Measurements from ENCODE around the gene PKLR.
"Not testable (repeated sequence)": the region's sequence is repeated elsewhere in the genome, so short reads cannot be mapped to it uniquely, and the experiment has no call there.

Gene PKLR

DNA sequence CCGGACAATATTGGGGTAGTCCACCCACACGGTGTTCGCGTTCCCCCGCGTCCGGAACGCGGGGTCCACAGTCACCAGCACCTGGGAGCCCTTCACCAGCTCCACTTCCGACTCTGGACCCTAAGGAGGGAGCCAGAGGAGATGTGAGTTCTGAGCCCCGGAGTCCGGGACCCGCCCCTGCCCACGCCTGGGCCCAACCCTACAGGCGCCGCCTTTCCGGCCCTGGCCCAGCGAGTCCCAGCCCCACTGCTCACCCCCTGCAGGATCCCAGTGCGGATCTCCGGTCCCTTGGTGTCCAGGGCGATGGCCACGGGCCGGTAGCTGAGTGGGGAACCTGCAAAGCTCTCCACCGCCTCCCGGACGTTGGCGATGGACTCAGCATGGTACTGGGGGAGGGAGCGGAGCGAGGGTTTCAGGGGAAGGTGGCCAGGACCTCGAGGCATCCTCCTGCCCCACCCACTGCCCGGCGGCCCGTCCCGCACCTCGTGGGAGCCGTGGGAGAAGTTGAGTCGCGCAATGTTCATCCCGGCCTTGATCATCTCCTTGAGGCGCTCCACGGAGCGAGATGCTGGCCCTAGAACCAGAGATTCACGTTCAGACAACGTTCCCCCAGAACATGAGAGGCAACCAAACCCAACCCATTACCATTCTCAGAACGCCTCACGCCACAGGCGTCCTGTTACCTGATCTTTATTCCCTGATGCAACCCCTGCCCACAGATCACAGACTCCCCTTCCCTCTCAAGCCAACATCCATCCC, 5.9 kb downstream of the PKLR start:
- TF ChIP-seq POLR2A (IDR thresholded peaks at IDR 0.05; ENCODE audit: low read depth, low read length) (no peak), TAF1 (IDR thresholded peaks at IDR 0.05; ENCODE audit: borderline replicate concordance, low read depth, low read length) (no peak), POLR2AphosphoS5 (IDR thresholded peaks at IDR 0.05; ENCODE audit: low read depth, low read length) (no peak)
- DNase-seq (ENCODE audit: insufficient read length) (no peak), FAIRE-seq (no peak)

DNA sequence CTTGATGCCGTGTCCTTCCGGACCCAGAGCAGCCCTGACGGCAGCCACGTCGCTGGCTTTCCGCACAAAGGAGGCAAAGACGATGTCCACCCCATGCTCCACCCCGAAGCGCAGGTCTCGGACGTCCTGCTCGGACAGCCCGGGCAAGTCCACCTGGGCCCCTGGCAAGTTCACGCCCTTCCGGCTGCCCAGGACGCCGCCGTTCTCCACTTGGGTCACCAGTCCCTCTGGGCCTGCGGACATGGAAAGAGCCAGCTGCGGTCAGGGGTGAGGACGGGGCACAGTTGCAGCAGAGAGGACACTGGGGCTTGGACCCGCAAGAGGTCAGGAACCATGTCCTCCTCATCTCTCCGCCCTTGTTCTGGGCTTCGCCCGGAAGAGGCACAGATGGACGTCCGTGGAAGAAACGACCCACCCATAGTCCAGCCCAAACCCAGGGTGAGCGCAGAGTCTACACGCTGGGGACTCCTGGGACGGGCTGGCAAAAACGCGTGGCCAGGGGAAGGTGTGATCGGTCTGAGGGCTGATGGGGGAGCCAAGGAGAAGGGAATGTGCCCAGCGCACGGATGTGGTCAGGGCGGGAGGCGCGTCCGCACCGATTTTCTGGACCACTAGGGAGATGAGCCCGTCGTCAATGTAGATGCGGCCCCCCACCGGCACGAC, 6.6 kb downstream of the PKLR start:
- TF ChIP-seq POLR2A (IDR thresholded peaks at IDR 0.05; ENCODE audit: low read depth, low read length), result no peak
- TF ChIP-seq POLR2AphosphoS5 (IDR thresholded peaks at IDR 0.05; ENCODE audit: low read depth, low read length), result no peak
- TF ChIP-seq TAF1 (IDR thresholded peaks at IDR 0.05; ENCODE audit: borderline replicate concordance, low read depth, low read length), result no peak
- FAIRE-seq, result no peak
- DNase-seq (ENCODE audit: insufficient read length), result no peak

DNA sequence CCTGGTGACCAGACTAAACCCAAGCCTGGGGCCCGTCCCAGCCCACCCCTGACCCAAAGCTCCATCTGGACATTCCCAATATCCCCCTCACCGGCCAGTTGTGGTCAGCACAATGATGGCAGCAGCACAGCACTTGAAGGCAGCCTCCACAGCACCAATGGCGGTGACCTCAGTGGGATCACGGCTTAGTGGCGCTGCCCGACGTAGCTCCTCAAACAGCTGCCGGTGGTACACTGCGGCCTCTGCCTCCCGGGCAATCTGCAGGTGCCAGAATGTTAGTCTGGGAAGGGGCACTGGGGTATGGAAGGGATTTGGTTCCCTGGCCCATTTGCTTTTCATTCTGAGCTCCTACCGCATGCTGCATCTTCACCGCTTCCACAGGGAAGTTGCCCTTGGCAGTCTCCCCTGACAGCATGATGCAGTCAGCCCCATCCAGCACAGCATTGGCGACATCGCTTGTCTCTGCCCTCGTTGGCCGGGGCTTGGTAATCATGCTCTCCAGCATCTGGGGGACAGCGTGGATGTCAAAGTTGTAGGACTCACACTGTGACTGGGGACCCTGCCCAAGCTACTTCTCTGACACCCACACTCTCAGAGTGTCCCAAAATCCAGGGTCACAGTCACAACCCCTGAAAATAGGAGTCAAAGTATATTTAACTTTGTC, 8.0 kb downstream of the PKLR start:
- FAIRE-seq (no peak), DNase-seq (ENCODE audit: insufficient read length) (no peak)
- no peak for TF ChIP-seq POLR2AphosphoS5 (IDR thresholded peaks at IDR 0.05; ENCODE audit: low read depth, low read length)
- TF ChIP-seq TAF1 (IDR thresholded peaks at IDR 0.05; ENCODE audit: borderline replicate concordance, low read depth, low read length), result no peak
- TF ChIP-seq POLR2A (IDR thresholded peaks at IDR 0.05; ENCODE audit: low read depth, low read length), result no peak

DNA sequence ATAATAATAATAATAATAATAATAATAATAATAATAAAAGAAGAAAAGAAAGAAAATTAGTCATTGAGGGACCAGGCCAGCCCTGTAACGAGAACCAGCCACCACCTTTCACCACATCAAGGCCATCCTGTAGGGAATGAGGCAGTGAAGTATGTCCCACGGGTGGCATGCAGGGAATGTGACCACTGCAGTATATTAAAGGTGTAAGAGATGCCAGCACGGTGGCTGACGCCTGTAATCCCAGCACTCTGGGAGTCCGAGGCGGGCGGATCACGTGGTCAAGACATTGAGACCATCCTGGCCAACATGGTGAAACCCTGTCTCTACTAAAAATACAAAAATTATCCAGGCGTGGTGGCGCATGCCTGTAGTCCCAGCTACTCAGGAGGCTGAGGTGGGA, 10.2 kb downstream of the PKLR start:
- not testable (repeated sequence) for DNase-seq (ENCODE audit: insufficient read length); FAIRE-seq

DNA sequence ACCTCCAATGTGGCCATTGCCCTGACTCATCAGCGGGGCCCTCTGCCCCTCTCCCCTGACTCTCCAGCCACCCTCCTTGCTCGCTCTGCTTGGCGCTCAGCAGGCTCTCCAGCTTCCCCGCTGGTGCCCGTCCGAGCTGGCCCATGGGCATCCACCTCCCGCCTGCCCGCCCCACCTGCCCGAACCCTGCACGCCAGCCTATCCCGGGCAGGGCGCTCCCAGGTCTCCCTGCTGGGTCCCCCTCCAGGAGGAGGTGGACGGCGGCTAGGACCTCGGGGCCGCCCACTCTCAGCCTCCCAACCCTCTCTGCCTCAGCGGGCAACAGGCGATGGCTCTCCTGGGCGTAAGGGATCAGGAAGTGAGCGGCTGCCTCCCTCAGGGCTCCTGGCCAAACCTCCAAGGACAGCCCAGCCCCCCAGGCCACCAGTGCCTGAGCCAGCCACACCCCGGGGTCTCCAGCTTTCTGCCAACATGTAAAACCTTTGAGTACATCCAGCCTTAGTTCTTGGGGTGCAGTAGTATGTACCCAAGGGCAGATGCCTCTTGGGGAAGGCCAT, 13.2 kb downstream of the PKLR start:
- TF ChIP-seq POLR2AphosphoS5 (IDR thresholded peaks at IDR 0.05; ENCODE audit: low read depth, low read length) (no peak), TAF1 (IDR thresholded peaks at IDR 0.05; ENCODE audit: borderline replicate concordance, low read depth, low read length) (no peak), POLR2A (IDR thresholded peaks at IDR 0.05; ENCODE audit: low read depth, low read length) (no peak)
- DNase-seq (ENCODE audit: insufficient read length), result no peak
- FAIRE-seq, result no peak

DNA sequence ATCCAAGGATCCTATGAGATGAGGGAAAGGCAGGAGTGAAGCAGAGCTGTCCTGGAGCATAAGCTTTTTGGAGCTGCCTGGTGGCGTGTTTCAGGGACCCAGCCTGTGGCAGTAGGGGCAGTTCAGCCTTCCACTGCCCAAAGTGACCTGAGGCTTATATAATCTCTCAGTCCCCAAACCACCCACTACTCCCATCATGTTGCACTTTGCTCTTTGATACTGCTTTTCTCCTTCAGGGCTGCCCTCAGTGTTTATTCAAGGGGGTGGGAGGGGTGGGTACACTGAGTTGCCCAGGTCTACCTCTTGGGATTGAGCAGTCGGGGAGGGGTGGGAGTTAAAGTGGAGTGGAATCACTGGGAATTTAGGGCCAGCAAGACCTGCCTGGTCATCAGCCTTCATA, 14.7 kb downstream of the PKLR start:
- TF ChIP-seq POLR2A (IDR thresholded peaks at IDR 0.05; ENCODE audit: low read depth, low read length), result no peak
- DNase-seq (ENCODE audit: insufficient read length) (no peak), FAIRE-seq (no peak)

DNA sequence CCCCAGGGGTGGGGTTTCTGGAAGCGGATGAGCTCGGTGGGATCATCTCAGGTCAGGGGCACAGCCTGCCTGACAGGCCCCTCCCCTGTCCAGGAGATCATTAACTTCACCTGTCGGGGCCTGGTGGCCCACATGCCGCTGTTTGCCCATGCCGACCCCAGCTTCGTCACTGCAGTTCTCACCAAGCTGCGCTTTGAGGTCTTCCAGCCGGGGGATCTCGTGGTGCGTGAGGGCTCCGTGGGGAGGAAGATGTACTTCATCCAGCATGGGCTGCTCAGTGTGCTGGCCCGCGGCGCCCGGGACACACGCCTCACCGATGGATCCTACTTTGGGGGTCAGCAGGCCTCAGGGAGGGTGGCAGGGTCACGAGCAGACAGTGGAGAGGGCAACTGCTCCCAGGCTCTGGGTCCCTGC, 15.6 kb downstream of the PKLR start:
- DNase-seq (ENCODE audit: insufficient read length) (no peak), FAIRE-seq (no peak)
- TF ChIP-seq POLR2AphosphoS5 (IDR thresholded peaks at IDR 0.05; ENCODE audit: low read depth, low read length) (no peak), POLR2A (IDR thresholded peaks at IDR 0.05; ENCODE audit: low read depth, low read length) (no peak), TAF1 (IDR thresholded peaks at IDR 0.05; ENCODE audit: borderline replicate concordance, low read depth, low read length) (no peak)

DNA sequence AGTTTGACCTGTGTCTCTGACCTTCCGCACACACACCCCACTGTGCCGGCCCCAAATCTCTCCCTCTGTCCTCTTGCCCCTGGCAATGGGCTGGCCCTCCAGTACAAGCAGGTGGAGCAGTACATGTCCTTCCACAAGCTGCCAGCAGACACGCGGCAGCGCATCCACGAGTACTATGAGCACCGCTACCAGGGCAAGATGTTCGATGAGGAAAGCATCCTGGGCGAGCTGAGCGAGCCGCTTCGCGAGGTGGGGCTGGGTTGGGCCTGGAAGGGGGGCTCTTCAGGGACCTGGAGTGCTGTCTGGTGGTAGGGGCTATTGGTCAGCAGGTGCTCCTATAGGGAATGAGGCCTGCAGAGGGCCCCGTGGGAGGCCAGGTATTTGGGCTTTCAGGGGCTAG, 16.2 kb downstream of the PKLR start:
- TF ChIP-seq POLR2AphosphoS5 (IDR thresholded peaks at IDR 0.05; ENCODE audit: low read depth, low read length), result no peak
- TF ChIP-seq TAF1 (IDR thresholded peaks at IDR 0.05; ENCODE audit: borderline replicate concordance, low read depth, low read length), result no peak
- TF ChIP-seq POLR2A (IDR thresholded peaks at IDR 0.05; ENCODE audit: low read depth, low read length), result no peak
- FAIRE-seq (no peak), DNase-seq (ENCODE audit: insufficient read length) (no peak)

DNA sequence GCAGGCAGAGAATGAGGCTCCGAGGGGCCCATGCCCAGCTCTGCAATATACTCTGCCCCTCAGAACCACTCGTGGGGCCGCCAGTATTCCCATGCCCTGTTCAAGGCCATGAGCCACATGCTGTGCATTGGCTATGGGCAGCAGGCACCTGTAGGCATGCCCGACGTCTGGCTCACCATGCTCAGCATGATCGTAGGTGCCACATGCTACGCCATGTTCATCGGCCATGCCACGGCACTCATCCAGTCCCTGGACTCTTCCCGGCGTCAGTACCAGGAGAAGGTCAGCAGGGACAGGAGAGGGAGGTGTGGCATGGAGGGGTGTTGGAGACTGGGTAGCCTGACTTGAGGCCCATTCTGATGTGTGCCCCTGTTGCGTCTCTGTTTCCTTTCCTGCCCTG, 16.8 kb downstream of the PKLR start:
- no peak for FAIRE-seq
- DNase-seq (ENCODE audit: insufficient read length), result no peak
- TF ChIP-seq POLR2AphosphoS5 (IDR thresholded peaks at IDR 0.05; ENCODE audit: low read depth, low read length) (no peak), POLR2A (IDR thresholded peaks at IDR 0.05; ENCODE audit: low read depth, low read length) (no peak), TAF1 (IDR thresholded peaks at IDR 0.05; ENCODE audit: borderline replicate concordance, low read depth, low read length) (no peak)

DNA sequence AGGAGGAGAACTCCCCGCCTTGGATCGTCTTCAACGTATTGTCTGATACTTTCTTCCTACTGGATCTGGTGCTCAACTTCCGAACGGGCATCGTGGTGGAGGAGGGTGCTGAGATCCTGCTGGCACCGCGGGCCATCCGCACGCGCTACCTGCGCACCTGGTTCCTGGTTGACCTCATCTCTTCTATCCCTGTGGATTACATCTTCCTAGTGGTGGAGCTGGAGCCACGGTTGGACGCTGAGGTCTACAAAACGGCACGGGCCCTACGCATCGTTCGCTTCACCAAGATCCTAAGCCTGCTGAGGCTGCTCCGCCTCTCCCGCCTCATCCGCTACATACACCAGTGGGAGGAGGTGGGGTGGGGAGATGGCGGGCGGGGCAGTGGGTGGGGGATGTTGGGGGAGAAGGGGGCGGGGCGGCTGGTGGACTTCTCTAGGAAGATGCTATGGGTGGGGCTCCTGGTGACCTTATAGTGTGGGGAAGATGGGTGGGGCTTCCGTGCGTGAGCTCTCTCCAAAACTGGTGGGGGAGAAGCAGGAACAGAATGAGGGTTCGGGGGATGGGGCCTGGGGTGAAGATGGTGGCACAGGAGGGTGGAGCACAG, 18.6 kb downstream of the PKLR start:
- DNase-seq (ENCODE audit: insufficient read length) (no peak), FAIRE-seq (no peak)
- TF ChIP-seq POLR2A (IDR thresholded peaks at IDR 0.05; ENCODE audit: low read depth, low read length) (no peak), POLR2AphosphoS5 (IDR thresholded peaks at IDR 0.05; ENCODE audit: low read depth, low read length) (no peak), TAF1 (IDR thresholded peaks at IDR 0.05; ENCODE audit: borderline replicate concordance, low read depth, low read length) (no peak)

DNA sequence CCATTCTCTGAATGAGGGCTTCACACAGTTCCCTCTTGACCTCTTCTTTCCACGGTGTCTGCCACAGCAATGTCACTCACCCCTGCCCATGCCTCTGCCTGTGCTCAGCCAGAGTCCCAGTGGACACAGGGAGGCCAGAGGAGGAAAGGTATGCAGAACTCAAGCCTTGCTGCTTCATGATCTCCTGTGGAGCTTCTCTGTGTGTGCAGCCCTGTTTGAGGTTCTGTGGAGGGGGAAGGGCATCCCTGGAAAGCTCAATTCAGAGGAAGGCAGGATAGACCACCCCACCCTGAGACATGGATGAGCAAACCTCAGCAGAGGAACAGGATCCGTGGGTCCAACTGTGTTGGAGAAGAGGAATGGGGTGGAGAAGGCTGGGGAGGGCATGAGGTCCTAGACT, 22.0 kb downstream of the PKLR start:
- DNase-seq (ENCODE audit: insufficient read length), result no peak
- TF ChIP-seq POLR2A (IDR thresholded peaks at IDR 0.05; ENCODE audit: low read depth, low read length), result no peak
- TF ChIP-seq TAF1 (IDR thresholded peaks at IDR 0.05; ENCODE audit: borderline replicate concordance, low read depth, low read length), result no peak
- TF ChIP-seq POLR2AphosphoS5 (IDR thresholded peaks at IDR 0.05; ENCODE audit: low read depth, low read length), result no peak
- FAIRE-seq, result no peak
